NCI-H82 (cell line): ENCODE results near the gene OR4D9.

ENCODE experiments used
- DNase-seq: peaks from one replicate; lab custom pipeline; 2025; lab: John Stamatoyannopoulos, UW

The OR4D9 gene

DNA sequence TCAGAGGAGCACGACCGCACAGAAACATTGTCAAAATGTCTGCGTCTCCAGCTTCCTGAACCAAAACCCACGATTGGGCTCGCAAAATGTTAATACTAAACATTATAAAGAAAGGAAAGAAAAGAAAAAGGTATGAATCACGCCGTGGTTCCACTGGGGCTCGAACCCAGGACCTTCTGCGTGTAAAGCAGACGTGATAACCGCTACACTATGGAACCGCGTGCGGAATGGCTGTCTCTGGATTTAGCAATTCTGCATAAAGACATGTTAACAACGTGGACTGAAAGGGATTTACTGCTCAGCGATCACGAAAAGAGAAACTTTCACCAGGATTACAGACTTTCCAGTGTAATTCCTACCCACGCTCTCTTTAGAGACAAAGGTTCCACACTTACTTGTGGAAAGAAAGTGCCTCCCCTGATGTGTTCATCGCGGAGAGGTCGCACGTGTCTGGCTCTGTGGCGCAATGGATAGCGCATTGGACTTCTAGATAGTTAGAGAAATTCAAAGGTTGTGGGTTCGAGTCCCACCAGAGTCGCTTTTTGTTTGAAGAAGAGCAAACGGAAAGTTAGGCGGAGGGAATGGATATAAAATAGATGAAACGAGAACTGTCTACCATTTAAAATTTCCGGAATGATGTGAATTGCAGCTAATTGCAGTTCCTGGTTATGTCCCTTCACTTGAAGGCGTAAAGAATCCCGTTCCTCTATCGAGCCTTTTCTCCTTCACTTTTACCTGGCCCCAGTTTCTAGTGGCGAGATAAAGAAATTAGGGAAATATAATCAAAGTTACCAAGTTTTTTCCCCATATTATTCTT is 39.7 kb downstream of the OR4D9 start:
- DNase-seq = peak; percentile 95

- DNase-seq = peak; percentile 74
Measured at GRCh38 chr11:59551659-59552521, 40.6 kb downstream of the OR4D9 start.

DNA sequence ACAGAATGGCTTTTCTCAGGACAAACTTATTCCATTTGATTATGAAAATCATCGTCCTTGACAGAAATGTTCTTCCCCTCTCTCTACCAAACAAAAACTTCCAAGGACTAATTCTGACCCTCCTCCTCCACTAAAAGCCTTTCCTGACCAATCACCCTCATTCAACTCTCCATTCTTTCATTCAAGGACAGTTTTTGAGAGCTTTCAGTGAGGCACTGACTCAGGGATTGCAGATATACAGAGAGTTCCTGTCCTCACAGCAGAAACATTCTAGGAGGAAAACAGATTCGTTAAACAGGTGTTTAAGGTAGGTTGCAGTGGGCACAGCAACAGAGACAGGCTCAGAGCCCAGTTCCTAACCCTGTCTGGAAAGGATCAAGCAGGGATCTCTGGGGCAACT is 41.5 kb downstream of the OR4D9 start:
- DNase-seq = no peak

DNA sequence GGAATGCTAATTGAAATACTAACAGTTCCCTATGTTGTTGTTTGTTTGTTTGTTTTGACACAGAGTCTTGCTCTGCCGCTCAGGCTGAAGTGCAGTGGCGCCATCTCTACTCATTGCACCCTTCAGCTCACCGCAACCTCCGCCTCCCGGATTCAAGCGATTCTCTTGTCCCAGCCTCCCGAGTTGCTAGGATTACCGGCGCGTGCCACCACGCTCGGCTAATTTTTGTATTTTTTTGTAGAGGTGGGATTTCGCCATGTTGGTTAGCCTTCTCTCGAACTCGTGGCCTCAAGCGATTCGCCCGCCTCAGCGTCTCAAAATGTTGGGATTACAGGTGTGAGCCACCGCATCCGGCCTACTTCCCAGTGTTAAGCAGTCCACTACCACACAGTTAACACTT is 42.0 kb downstream of the OR4D9 start:
- no peak for DNase-seq

DNA sequence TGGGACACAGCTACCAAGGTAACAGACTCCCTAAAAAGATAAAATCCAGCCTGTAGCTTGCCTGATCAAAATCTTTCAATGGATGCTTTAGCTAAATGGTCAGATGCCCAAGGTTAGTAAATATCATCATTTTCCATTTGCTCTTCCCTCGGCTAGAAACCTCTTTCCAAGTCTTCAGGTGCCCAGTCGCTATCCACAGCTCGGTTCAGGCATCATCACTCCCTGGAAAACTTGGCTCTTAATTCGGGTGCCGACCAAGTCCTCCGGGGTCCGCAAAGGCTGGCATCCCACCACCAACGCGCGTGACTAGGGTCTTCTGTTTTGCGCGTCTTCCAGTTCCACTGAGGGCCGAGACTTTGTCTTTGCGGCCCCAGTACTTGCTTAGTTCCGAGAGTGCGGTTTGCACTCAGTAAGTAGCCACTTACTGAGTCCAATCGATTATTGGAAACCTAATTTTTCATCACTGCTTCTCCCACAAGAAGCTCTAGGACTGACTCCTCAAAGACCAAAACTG is 44.3 kb downstream of the OR4D9 start:
- peak; percentile 78 for DNase-seq

DNA sequence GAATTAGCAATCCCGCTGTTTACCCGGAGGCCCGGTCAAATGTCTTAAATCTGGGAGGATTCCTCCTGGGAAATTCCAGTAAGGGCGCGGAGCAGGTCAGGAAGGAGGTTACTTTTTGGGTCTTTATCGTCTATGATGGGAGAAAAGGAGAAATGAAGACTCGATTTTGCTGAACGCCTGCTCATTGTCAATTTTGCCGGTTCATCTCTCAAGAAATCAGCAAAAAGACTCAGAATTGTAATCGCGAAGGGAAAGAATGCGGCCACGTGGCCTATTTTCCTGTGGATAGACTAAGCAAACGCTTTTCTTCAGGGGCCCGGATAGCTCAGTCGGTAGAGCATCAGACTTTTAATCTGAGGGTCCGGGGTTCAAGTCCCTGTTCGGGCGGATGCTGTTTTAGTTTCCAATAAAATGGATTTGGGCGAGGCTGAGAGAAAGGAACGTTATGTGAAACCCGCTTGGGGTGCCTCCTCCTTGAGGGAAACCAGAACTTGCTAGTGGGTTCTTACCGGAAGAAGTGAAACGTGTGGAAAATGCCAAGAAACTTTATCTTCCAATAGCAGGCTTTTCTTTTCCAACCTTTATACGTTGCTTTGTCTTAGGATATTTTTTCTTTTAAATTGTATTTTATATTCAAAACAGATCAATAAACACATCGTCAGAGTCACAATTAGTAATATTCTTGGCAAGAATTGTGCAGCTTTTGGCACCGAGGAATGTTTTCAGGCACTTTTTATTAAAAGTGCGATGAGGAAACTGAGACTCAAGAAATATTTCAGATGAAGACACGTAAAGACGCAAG is 45.0 kb downstream of the OR4D9 start:
- peak; percentile 94 for DNase-seq

DNA sequence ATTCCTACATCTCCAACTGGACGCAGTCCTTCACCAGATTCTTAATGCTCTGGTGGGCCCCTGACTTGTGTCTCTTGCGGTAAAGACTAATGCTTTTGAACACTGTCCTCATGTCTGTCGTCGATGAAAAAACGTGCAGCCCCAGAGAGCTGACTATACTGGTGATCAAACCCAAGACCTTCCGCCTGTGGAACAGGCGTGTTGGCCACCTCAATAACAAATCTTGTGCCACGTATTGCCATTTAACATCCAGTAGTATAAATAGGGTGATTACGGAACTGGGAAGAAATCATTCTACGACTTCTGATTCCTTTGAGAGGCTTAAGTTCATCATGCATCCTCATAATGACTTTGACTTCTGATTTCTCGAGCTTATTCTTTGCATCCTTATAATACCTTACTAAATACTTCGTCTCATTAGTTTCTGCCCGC is 45.6 kb downstream of the OR4D9 start:
- DNase-seq = peak; percentile 76

DNA sequence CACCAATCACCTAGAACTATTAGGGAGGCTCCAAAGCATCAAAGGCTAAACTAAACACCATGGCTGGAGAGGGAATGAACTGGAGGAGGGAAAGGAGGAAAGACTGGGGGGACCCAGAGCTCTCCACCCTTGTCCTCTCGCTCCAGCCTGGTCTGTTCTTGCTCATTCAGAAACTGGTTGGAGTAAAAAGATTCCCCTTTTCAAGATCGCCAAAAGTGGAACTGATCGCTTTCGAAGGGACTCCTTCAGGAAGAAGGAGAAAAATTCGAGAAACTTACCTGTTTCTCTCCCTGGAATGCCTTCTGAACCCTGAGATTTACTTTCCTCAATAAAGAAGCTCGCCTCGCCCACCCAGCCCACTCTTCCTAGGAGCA is 46.9 kb downstream of the OR4D9 start:
- DNase-seq = no peak

GRCh38 chr11:59559886-59560285 is 48.5 kb downstream of the OR4D9 start:
- DNase-seq = peak; percentile 72

GRCh38 chr11:59560290-59560701 is 49.0 kb downstream of the OR4D9 start:
- peak; percentile 90 for DNase-seq

- peak; percentile 93 for DNase-seq
Measured at GRCh38 chr11:59560702-59561473, 49.5 kb downstream of the OR4D9 start.

GRCh38 chr11:59562292-59562691 is 51.0 kb downstream of the OR4D9 start:
- DNase-seq = no peak
